Activated CD8-positive, alpha-beta memory T cell treated with anti-CD3 and anti-CD28 coated beads, Interleukin-2, amount 50 U/mL, for 48 hours (primary cell): ENCODE data around the gene MCF2L.

Source experiments
- DNase-seq: peaks from one replicate; pipeline ENCODE4 v3.0.0-alpha.2; 2020

The MCF2L gene

GRCh38 chr13:112981451-112981850, 12.4 kb downstream of the MCF2L start:
- no peak for DNase-seq

- no peak for DNase-seq
Measured at GRCh38 chr13:112982281-112983041, 13.4 kb downstream of the MCF2L start.

GRCh38 chr13:112983042-112983305, 14.0 kb downstream of the MCF2L start:
- no peak for DNase-seq

- no peak for DNase-seq
Measured at GRCh38 chr13:112983428-112984196, 14.6 kb downstream of the MCF2L start.

- no peak for DNase-seq
Measured at GRCh38 chr13:112984501-112984900, 15.5 kb downstream of the MCF2L start.

GRCh38 chr13:112984954-112985802, 16.2 kb downstream of the MCF2L start:
- no peak for DNase-seq

GRCh38 chr13:112985803-112986408, 16.9 kb downstream of the MCF2L start:
- no peak for DNase-seq

- no peak for DNase-seq
Measured at GRCh38 chr13:112986470-112986869, 17.5 kb downstream of the MCF2L start.

- DNase-seq: no peak
Measured at GRCh38 chr13:112986946-112987681, 18.1 kb downstream of the MCF2L start.

GRCh38 chr13:112987682-112988024, 18.6 kb downstream of the MCF2L start:
- DNase-seq: no peak

- DNase-seq: no peak
Measured at GRCh38 chr13:112990783-112991182, 21.8 kb downstream of the MCF2L start.

- no peak for DNase-seq
Measured at GRCh38 chr13:112991609-112992008, 22.6 kb downstream of the MCF2L start.

GRCh38 chr13:112992931-112993680, 24.1 kb downstream of the MCF2L start:
- DNase-seq: no peak

- no peak for DNase-seq
Measured at GRCh38 chr13:112994084-112994780, 25.2 kb downstream of the MCF2L start.

- DNase-seq: no peak
Measured at GRCh38 chr13:112994781-112995355, 25.9 kb downstream of the MCF2L start.

- DNase-seq: no peak
Measured at GRCh38 chr13:112995395-112996191, 26.6 kb downstream of the MCF2L start.

GRCh38 chr13:112996671-112997091, 27.7 kb downstream of the MCF2L start:
- DNase-seq: no peak

- no peak for DNase-seq
Measured at GRCh38 chr13:112997188-112998130, 28.4 kb downstream of the MCF2L start.
